IMR-90 (cell line): Measurements from ENCODE around the gene CASZ1. TPM values are rescaled to one million over a fixed set of nuclear protein-coding genes. Genes with fewer than 3 reads are reported as not detected.

ENCODE experiments used
- ATAC-seq: fragments of 200-7000 bp; cut with Tn5 transposase; 2 replicates; pipeline ENCODE4 v1.9.1; 2020; ENCODE audit warnings: low read depth, mild to moderate bottlenecking, moderate library complexity
- BruUV-seq: library from RNA; stranded (reverse); fragments of 400-500 nt; replicated peaks from 2 replicates; lab custom pipeline; 2021; lab: Mats Ljungman, UMichigan
- CTCF ChIA-PET: fragments of 300-600 bp; formaldehyde crosslinking; extraction: SDS; loops from one replicate; lab custom pipeline; 2021; ENCODE audit warnings: antibody characterized with exemption; lab: Yijun Ruan, JAX
- POLR2A ChIA-PET: fragments of 300-600 bp; sonication (Branson Sonifier 250); formaldehyde crosslinking; loops from one replicate; lab custom pipeline; 2022; ENCODE audit warnings: antibody characterized with exemption; ENCODE audit not compliant: unreplicated experiment; lab: Charles Lee
- DNase-seq: peaks from one replicate; pipeline ENCODE4 v3.0.0; 2013
- H2AFZ ChIP-seq: replicated peaks from 2 replicates; pipeline ENCODE3; 2013; ENCODE audit warnings: low read length, mild to moderate bottlenecking; ENCODE audit not compliant: poor library complexity
- H2AK5ac ChIP-seq: 2 replicates; pipeline ENCODE4 v1.6.1; 2013; ENCODE audit warnings: low read depth, low read length, inconsistent platforms
- H2AK9ac ChIP-seq: replicated peaks from 2 replicates; pipeline ENCODE3; 2013; ENCODE audit warnings: mild to moderate bottlenecking, low read depth, low read length, moderate library complexity; ENCODE audit not compliant: poor library complexity
- H2BK120ac ChIP-seq: 2 replicates; pipeline ENCODE4 v1.6.1; 2013; ENCODE audit warnings: low read depth, low read length, inconsistent platforms
- H2BK15ac ChIP-seq: 3 replicates; pipeline ENCODE4 v1.6.1; 2013; ENCODE audit warnings: low read depth, low read length, inconsistent platforms
- H2BK20ac ChIP-seq: 2 replicates; pipeline ENCODE4 v1.6.1; 2013; ENCODE audit warnings: low read depth, mild to moderate bottlenecking, inconsistent platforms, low read length, moderate library complexity
- H2BK5ac ChIP-seq: 2 replicates; pipeline ENCODE4 v1.6.1; 2013; ENCODE audit warnings: mild to moderate bottlenecking, low read depth, low read length, inconsistent platforms; ENCODE audit not compliant: poor library complexity, severe bottlenecking
- H3K14ac ChIP-seq: replicated peaks from 2 replicates; pipeline ENCODE4 v1.6.1; 2013; ENCODE audit warnings: low read depth, low read length, inconsistent platforms
- H3K18ac ChIP-seq: 2 replicates; pipeline ENCODE4 v1.6.1; 2013; ENCODE audit warnings: low read depth, low read length, control low read depth
- H3K23ac ChIP-seq: 2 replicates; pipeline ENCODE4 v1.6.1; 2013; ENCODE audit warnings: low read depth, low read length, inconsistent platforms
- H3K27ac ChIP-seq: 2 replicates; pipeline ENCODE4 v1.5.1; 2013; ENCODE audit warnings: mild to moderate bottlenecking, control low read depth, low read length; ENCODE audit not compliant: insufficient read depth
- H3K27me3 ChIP-seq: 2 replicates; pipeline ENCODE4 v1.6.1; 2013; ENCODE audit warnings: low read length; ENCODE audit not compliant: control insufficient read depth, insufficient read depth
- H3K36me3 ChIP-seq: 2 replicates; pipeline ENCODE4 v1.6.1; 2013; ENCODE audit warnings: low read length, mixed read lengths; ENCODE audit not compliant: control insufficient read depth, insufficient read depth
- H3K4ac ChIP-seq: 2 replicates; pipeline ENCODE4 v1.6.1; 2013; ENCODE audit warnings: low read depth, low read length, inconsistent platforms
- H3K4me1 ChIP-seq: 2 replicates; pipeline ENCODE4 v1.6.1; 2013; ENCODE audit warnings: low read length, mixed read lengths; ENCODE audit not compliant: control insufficient read depth, insufficient read depth
- H3K4me2 ChIP-seq: 2 replicates; pipeline ENCODE4 v1.6.1; 2013; ENCODE audit warnings: low read depth, mild to moderate bottlenecking, control low read depth, low read length, moderate library complexity
- H3K4me3 ChIP-seq: 2 replicates; pipeline ENCODE4 v1.5.1; 2013; ENCODE audit warnings: low read depth, mild to moderate bottlenecking, control low read depth, low read length, moderate library complexity; ENCODE audit not compliant: insufficient read depth
- H3K56ac ChIP-seq: 2 replicates; pipeline ENCODE4 v1.6.1; 2013; ENCODE audit warnings: low read length, inconsistent platforms; ENCODE audit not compliant: insufficient read depth; ENCODE audit errors: extremely low read depth
- H3K79me1 ChIP-seq, 2 experiments: 2 replicates each; pipeline ENCODE4 v1.6.1; 2013; ENCODE audit warnings: low read length in 2 of 2, inconsistent platforms in 1 of 2, low read depth in 1 of 2
- H3K9ac ChIP-seq: 2 replicates; pipeline ENCODE4 v1.6.1; 2013; ENCODE audit warnings: low read depth, low read length, control low read depth
- H3K9me1 ChIP-seq: 2 replicates; pipeline ENCODE4 v1.6.1; 2013; ENCODE audit warnings: low read length, inconsistent platforms; ENCODE audit not compliant: insufficient read depth
- H3K9me3 ChIP-seq: 2 replicates; pipeline ENCODE4 v1.6.1; 2013; ENCODE audit warnings: low read length; ENCODE audit not compliant: control insufficient read depth, insufficient read depth
- H4K20me1 ChIP-seq: 2 replicates; pipeline ENCODE4 v1.6.1; 2013; ENCODE audit warnings: low read length, inconsistent platforms; ENCODE audit not compliant: insufficient read depth
- H4K5ac ChIP-seq: 2 replicates; pipeline ENCODE4 v1.6.1; 2013; ENCODE audit warnings: mild to moderate bottlenecking, low read depth, low read length, control low read depth
- H4K8ac ChIP-seq, 2 experiments: 2 replicates each; pipeline ENCODE4 v1.6.1; 2013; ENCODE audit warnings: low read depth in 2 of 2, low read length in 2 of 2, control low read depth in 1 of 2, inconsistent platforms in 1 of 2
- H4K91ac ChIP-seq: 2 replicates; pipeline ENCODE4 v1.6.1; 2013; ENCODE audit warnings: low read depth, low read length, inconsistent platforms; ENCODE audit not compliant: insufficient read depth
- BHLHE40 ChIP-seq: fragments of 150-350 bp; IDR thresholded peaks from 2 replicates; pipeline ENCODE4 v1.6.1; 2016; ENCODE audit warnings: mild to moderate bottlenecking, low read depth, low read length
- CEBPB ChIP-seq: IDR thresholded peaks from 2 replicates; pipeline ENCODE4 v1.6.1; 2012; ENCODE audit warnings: low read depth, low read length, improper control_type of control experiment
- CHD1 ChIP-seq: IDR thresholded peaks from 2 replicates; pipeline ENCODE4 v1.6.1; 2012; ENCODE audit warnings: low read depth, low read length, improper control_type of control experiment
- FOS ChIP-seq: fragments of 150-350 bp; IDR thresholded peaks from 2 replicates; pipeline ENCODE4 v1.6.1; 2016; ENCODE audit warnings: low read depth, low read length
- MAFK ChIP-seq: IDR thresholded peaks from 2 replicates; pipeline ENCODE4 v1.6.1; 2012; ENCODE audit warnings: low read depth, low read length, improper control_type of control experiment
- MAZ ChIP-seq: IDR thresholded peaks from 2 replicates; pipeline ENCODE4 v1.6.1; 2012; ENCODE audit warnings: low read depth, mild to moderate bottlenecking, low read length, improper control_type of control experiment, moderate library complexity, borderline replicate concordance
- MXI1 ChIP-seq: IDR thresholded peaks from 2 replicates; pipeline ENCODE4 v1.6.1; 2012; ENCODE audit warnings: low read depth, mild to moderate bottlenecking, low read length, moderate library complexity, borderline replicate concordance
- NFE2L2 ChIP-seq: fragments of 150-350 bp; IDR thresholded peaks from 2 replicates; pipeline ENCODE4 v1.6.1; 2016; ENCODE audit warnings: low read depth, mild to moderate bottlenecking, low read length
- POLR2A ChIP-seq: IDR thresholded peaks from 2 replicates; pipeline ENCODE4 v1.6.1; 2012; ENCODE audit warnings: mild to moderate bottlenecking, low read depth, low read length
- RAD21 ChIP-seq: IDR thresholded peaks from 2 replicates; pipeline ENCODE4 v1.6.1; 2012; ENCODE audit warnings: low read length, improper control_type of control experiment
- RCOR1 ChIP-seq: IDR thresholded peaks from 2 replicates; pipeline ENCODE4 v1.6.1; 2012; ENCODE audit warnings: mild to moderate bottlenecking, low read length, improper control_type of control experiment; ENCODE audit not compliant: insufficient replicate concordance
- RFX5 ChIP-seq: IDR thresholded peaks from 2 replicates; pipeline ENCODE4 v1.8.0; 2012; ENCODE audit warnings: low read depth, mild to moderate bottlenecking, low read length, moderate library complexity
- SMC3 ChIP-seq: fragments of 150-350 bp; IDR thresholded peaks from 2 replicates; pipeline ENCODE4 v1.6.1; 2016; ENCODE audit warnings: low read depth, mild to moderate bottlenecking, antibody characterized with exemption, low read length, moderate library complexity
- WGBS, 2 experiments: methylation state at CpG; one replicate each; pipeline versions ENCODE4 v1.1.5 to v1.1.7; 2013; ENCODE audit warnings: missing lambda C conversion rate in 2 of 2; ENCODE audit not compliant: insufficient read length in 1 of 2; ENCODE audit errors: extremely low coverage in 2 of 2; 5-methylcytosine and 5-hydroxymethylcytosine counted together
- dilution Hi-C: fragments of 300-500 bp; cut with HindIII; formaldehyde crosslinking; loops from one replicate; pipeline ENCODE4 v1.14.3; 2018; ENCODE audit warnings: low sequenced_read_pairs; ENCODE audit not compliant: unreplicated experiment
- in situ Hi-C: fragments of 300-500 bp; cut with MboI; formaldehyde crosslinking; loops from 3 replicates; pipeline ENCODE4 v1.14.3; 2019; ENCODE audit warnings: low sequenced_read_pairs, inconsistent platforms, mixed read lengths
- intact Hi-C: fragments of 100-400 bp; cut with micrococcal nuclease; formaldehyde crosslinking; loops from 2 replicates; pipeline ENCODE4 v1.10.0; 2022
- polyA plus RNA-seq, 3 experiments: library from polyadenylated mRNA; depleted of rRNA; stranded (reverse); fragments of >200 nt; gene quantifications; 2 replicates each; pipeline ENCODE4 v1.2.3, GENCODE V29; 2012; ENCODE audit warnings: low replicate concordance in 1 of 3
- total RNA-seq: library from RNA; depleted of rRNA; stranded (reverse); fragments of >200 nt; gene quantifications from 2 replicates; pipeline ENCODE4 v1.2.3, GENCODE V29; 2012
- TF ChIP-seq, protein P1 (sequence below): fragments of 150-350 bp; IDR thresholded peaks from 2 replicates; pipeline ENCODE4 v1.6.1; 2016; ENCODE audit warnings: low read depth, mild to moderate bottlenecking, low read length, moderate library complexity, borderline replicate concordance
- TF ChIP-seq, protein P2 (sequence below): fragments of 150-350 bp; IDR thresholded peaks from 2 replicates; pipeline ENCODE4 v1.6.1; 2017; ENCODE audit warnings: mild to moderate bottlenecking, antibody characterized with exemption, low read length, low read depth
- TF ChIP-seq, protein P3 (sequence below): conservative IDR thresholded peaks from 2 replicates; pipeline ENCODE4 v1.5.1; 2012; ENCODE audit warnings: mild to moderate bottlenecking, low read depth, low read length, improper control_type of control experiment

CASZ1 gene
- total and polyA plus RNA-seq, 2 of the 4 experiments (the other 2 are of a cell fraction), result 0.18 to 0.24 TPM

DNA sequence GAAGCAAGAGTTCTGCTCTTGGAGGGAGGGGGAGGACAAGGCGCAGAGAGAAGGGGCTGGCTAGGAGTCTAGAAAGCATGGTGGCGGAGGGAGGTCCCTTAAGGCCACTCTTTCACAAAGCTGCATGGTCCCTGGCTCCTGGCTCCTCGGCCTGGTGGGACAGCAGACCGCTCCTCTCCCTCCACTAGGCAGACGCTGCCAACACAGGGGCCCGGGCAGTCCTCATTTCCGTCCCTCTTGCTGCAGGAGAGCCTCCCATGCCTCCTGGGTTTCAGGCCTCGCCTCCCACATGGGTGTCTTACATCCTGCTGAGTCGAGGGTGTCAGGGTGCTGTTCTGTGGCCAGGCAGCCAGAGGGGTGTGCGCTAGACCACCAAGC, 108.0 kb downstream of the CASZ1 start:
- Histone ChIP-seq H3K4me2 (no peak overlapping the region), H3K23ac (no peak overlapping the region), H2BK120ac (no peak overlapping the region), H2AFZ (no peak overlapping the region), H3K4me3 (no peak overlapping the region), H3K4ac (no peak overlapping the region), H3K36me3 (no peaks in the 10 kb centered on the region), H3K79me1 (no peaks in the 10 kb centered on the region), H3K9ac (no peak overlapping the region), H2AK5ac (no peak overlapping the region), H4K20me1 (no peaks in the 10 kb centered on the region), H4K91ac (no peak overlapping the region), H2BK5ac (no peak overlapping the region), H2BK20ac (no peak overlapping the region), H3K4me1 (peaks cover 7% of the 10 kb centered on the region; the same call in 1 of the 2 replicates), H3K27ac (no peak overlapping the region), H3K9me3 (no peaks in the 10 kb centered on the region), H4K8ac (no peak overlapping the region), H3K9me1 (no peaks in the 10 kb centered on the region), H3K56ac (no peak overlapping the region), H2AK9ac (peak overlapping the region; percentile 6), H2BK15ac (no peak overlapping the region), H4K5ac (no peak overlapping the region), H3K18ac (no peak overlapping the region), H3K14ac (no peak overlapping the region), H3K27me3 (peaks cover 2% of the 10 kb centered on the region; the same call in 1 of the 2 replicates)
- 73% methylated on average over 3 of the region's 10 CpGs; no CpG with 5 or more reads in 1 of the 2 experiments for WGBS, 2 experiments
- BruUV-seq, result no TSS peak
- in situ Hi-C loops, result no loop called here
- intact Hi-C loops, result no loop called here
- TF ChIP-seq MAZ (no peak), SMC3 (no peak), POLR2A (no peak), NFE2L2 (no peak), RCOR1 (no peak), FOS (no peak), BHLHE40 (no peak), RAD21 (no peak), MXI1 (no peak), CHD1 (no peak), RFX5 (no peak), MAFK (no peak), CEBPB (no peak)
- TF ChIP-seq, protein P1, sequence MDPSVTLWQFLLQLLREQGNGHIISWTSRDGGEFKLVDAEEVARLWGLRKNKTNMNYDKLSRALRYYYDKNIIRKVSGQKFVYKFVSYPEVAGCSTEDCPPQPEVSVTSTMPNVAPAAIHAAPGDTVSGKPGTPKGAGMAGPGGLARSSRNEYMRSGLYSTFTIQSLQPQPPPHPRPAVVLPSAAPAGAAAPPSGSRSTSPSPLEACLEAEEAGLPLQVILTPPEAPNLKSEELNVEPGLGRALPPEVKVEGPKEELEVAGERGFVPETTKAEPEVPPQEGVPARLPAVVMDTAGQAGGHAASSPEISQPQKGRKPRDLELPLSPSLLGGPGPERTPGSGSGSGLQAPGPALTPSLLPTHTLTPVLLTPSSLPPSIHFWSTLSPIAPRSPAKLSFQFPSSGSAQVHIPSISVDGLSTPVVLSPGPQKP, result no peak
- TF ChIP-seq, protein P2, sequence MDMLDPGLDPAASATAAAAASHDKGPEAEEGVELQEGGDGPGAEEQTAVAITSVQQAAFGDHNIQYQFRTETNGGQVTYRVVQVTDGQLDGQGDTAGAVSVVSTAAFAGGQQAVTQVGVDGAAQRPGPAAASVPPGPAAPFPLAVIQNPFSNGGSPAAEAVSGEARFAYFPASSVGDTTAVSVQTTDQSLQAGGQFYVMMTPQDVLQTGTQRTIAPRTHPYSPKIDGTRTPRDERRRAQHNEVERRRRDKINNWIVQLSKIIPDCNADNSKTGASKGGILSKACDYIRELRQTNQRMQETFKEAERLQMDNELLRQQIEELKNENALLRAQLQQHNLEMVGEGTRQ, result no peak
- TF ChIP-seq, protein P3, sequence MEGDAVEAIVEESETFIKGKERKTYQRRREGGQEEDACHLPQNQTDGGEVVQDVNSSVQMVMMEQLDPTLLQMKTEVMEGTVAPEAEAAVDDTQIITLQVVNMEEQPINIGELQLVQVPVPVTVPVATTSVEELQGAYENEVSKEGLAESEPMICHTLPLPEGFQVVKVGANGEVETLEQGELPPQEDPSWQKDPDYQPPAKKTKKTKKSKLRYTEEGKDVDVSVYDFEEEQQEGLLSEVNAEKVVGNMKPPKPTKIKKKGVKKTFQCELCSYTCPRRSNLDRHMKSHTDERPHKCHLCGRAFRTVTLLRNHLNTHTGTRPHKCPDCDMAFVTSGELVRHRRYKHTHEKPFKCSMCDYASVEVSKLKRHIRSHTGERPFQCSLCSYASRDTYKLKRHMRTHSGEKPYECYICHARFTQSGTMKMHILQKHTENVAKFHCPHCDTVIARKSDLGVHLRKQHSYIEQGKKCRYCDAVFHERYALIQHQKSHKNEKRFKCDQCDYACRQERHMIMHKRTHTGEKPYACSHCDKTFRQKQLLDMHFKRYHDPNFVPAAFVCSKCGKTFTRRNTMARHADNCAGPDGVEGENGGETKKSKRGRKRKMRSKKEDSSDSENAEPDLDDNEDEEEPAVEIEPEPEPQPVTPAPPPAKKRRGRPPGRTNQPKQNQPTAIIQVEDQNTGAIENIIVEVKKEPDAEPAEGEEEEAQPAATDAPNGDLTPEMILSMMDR, result no peak
- ChIA-PET POLR2A (no interaction called here), CTCF (no interaction called here)
- ATAC-seq (no peak), DNase-seq (no peak)
- dilution Hi-C loops, result no loop called here
